Tongue (tissue), 2 donors: ENCODE data around the gene FEN1. TPM values are rescaled to one million over a fixed set of nuclear protein-coding genes. Genes with fewer than 3 reads are reported as not detected.

ENCODE experiments used
- DNase-seq: peaks from one replicate; pipeline ENCODE4 v3.0.0-alpha.2; 2015
- total RNA-seq: library from RNA; depleted of rRNA; stranded (reverse); fragments of >200 nt; gene quantifications from one replicate; pipeline ENCODE4 v1.2.3, GENCODE V29; 2014

Gene FEN1
- total RNA-seq, 1 donor from 2014 or later: 19.3 TPM

- no peak for DNase-seq
Observed at GRCh38 chr11:61775606-61776554, 16.8 kb upstream of the FEN1 start.

- DNase-seq: peak; percentile 40
Observed at GRCh38 chr11:61776561-61777075, 16.1 kb upstream of the FEN1 start.

GRCh38 chr11:61777234-61778090, 15.2 kb upstream of the FEN1 start:
- peak; percentile 49 for DNase-seq

GRCh38 chr11:61778357-61778886, 14.3 kb upstream of the FEN1 start:
- DNase-seq: no peak

DNA sequence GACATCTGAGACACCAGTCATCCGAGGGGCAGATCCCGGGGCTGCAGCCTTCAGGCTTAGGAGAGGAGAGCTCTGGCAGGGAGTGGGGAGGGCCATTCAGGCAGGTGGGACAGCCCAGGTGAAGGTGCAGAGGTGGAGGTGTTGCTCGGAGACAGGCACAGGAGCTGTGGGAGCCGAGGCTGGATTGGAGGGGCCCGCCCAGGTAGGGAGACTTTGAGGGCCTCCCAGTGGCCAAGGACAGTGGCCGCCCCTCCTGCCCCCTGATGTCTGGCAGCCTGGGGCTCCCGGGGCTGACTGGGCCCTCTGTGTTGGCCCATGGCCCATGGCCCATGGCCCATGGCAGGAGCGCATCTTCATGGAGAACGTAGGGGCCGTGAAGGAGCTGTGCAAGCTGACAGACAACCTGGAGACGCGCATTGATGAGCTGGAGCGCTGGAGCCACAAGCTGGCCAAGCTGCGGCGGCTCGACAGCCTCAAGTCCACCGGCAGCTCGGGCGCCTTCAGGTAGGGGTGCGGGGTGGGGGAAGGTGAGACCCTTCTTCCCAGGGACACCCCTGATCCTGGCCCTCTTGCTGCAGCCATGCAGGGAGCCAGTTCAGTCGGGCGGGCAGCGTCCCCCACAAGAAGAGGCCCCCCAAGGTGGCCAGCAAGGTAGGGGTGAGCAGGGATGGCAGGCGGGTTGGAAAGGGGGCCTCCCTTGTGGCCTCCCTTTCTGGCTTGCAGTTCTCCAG, 13.6 kb upstream of the FEN1 start:
- no peak for DNase-seq

- no peak for DNase-seq
Observed at GRCh38 chr11:61779666-61780525, 12.8 kb upstream of the FEN1 start.

DNA sequence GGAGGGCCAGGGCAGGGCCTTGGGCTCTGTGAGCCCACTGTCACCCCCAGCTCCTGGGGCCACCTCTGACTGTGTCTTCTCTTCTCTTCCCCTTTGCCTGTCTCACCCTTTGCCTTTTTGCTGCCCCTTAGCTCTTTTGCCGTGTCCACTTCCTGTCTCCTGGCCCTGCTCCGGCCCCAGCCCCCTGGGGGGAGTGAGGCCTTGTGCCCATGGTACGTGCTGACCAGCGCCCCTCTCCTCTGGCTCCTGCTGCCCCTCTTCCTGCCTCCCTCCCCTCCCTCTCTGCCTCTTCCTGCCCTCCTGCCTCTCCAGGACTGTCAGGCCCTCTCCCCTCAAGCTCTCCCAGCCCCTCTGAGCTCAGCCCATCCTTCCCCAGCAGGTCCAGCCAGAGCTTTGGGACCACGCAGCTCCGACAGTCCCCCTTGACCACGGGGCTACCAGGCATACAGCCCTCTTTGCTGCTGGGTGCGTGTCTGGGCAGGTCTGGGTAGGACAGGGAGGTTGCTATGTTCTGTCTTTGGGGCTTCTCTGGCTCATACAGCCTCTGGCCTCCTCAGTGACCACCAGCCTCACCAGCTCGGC, 12.0 kb upstream of the FEN1 start:
- no peak for DNase-seq

DNA sequence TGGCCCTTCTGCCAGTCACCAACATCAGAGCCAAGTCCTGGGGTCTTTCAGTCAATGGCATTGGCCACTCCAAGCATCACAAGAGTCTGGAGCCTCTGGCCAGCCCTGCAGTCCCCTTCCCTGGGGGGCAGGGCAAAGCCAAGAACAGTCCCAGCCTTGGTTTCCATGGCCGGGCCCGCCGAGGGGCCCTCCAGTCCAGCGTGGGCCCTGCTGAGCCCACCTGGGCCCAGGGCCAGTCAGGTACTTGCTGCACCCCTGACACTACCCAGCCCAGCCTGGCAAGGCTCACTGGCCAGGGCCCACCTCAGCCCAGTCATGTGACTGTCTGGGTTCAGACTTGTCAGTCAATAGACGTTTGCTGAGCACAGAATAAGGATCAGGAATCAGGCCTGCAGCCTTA, 11.1 kb upstream of the FEN1 start:
- no peak for DNase-seq

GRCh38 chr11:61782299-61782698, 10.4 kb upstream of the FEN1 start:
- peak; percentile 63 for DNase-seq

GRCh38 chr11:61782841-61783240, 9.9 kb upstream of the FEN1 start:
- no peak for DNase-seq

- DNase-seq: no peak
Observed at GRCh38 chr11:61783717-61784505, 8.8 kb upstream of the FEN1 start.

- DNase-seq: no peak
Observed at GRCh38 chr11:61784506-61784805, 8.3 kb upstream of the FEN1 start.

DNA sequence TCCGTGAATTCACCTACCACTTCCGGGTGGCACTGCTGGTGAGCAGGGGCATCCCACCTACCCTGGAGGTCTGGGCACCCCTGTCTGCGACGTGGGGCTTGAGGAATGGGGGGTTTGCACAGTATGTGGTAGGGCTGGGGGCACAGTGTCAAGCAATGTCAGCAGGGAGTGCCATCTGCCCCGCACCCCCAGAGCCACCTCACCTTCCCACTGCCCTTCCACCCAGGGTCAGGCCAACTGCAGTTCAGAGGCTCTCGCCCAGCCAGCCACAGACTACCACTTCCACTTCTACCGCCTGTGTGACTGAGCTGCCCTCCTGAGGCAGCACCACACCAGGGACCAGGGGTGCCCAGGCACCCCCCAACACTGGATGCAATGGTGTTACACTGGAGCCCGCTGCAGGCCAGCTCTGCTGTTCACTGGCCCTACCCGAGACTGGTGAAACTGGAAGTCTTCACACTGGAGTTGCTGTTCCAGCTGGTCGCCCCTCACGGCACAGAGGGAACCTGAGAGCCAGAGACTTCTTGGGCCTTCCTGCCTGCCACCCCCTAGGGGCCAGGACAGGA, 6.8 kb upstream of the FEN1 start:
- DNase-seq: no peak

DNA sequence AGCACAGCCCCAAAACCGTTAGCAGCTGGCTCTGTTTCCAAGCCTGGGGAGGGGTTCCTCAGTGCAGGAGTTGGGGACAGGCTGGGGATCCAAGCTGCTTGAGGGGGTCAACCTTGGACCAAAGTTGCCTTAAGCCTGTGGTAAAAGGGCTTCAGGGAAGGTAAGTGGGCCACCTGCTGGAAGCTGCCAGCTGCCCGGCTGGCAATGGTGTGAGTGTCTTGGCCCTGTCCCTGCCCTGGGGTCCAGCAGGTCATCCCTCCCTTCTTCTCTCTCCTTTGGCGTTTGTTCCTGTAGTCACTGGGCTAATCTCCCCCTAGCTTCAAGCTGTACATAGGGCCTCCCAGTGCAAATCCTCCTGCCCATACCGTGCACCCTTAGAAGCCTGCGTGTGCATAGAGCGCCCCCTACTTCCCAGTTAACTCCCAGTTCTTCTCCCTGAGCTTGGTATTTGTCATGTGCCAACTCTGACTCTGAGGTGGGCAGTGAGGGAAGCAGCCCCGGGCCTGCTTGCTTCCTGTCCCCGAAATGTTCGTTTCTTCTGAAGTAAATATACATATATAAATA, 4.7 kb upstream of the FEN1 start:
- DNase-seq: peak; percentile 54

- DNase-seq: peak; percentile 92
Observed at GRCh38 chr11:61791737-61792309, 888 bp upstream of the FEN1 start.

- DNase-seq: no peak
Observed at GRCh38 chr11:61793083-61793828, 545 bp downstream of the FEN1 start.

DNA sequence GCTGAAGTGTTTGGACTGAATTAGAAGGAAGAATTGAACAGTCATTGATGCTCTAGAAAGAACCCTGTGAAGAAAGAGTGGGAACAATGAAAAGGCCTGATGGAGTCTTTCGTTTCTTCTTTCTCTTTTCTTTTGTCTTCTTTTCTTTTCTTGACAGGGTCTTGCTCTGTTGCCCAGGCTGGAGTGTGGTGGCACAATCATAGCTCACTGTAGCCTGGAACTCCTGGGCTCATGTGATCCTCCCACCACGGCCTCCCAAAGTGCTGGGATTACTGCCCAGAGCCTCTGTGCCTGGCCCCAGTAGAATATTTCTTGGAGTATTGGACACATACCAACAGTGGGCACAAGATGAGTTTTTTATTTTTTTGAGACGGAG, 1.1 kb downstream of the FEN1 start:
- DNase-seq: no peak

GRCh38 chr11:61794579-61794978, 1.9 kb downstream of the FEN1 start:
- DNase-seq: no peak
